T-helper 17 cell (primary cell): ENCODE results near the gene DNAH11. TPM values are rescaled to one million over a fixed set of nuclear protein-coding genes. Genes with fewer than 3 reads are reported as not detected.
"Not testable (repeated sequence)": the region's sequence is repeated elsewhere in the genome, so short reads cannot be mapped to it uniquely, and the experiment has no call there.

ENCODE experiments used
- ATAC-seq: fragments of 150-1000 bp; cut with Tn5 transposase; 2 replicates; pipeline ENCODE4 v1.10.0; 2021; ENCODE audit warnings: mild to moderate bottlenecking, moderate library complexity
- DNase-seq, 3 donors: peaks; one replicate each; pipeline versions ENCODE4 v3.0.0 to v3.0.0-alpha.2; 2020 to 2021
- H3K9me3 ChIP-seq: one replicate; pipeline ENCODE4 v1.7.0; 2013; ENCODE audit warnings: low read length, mild to moderate bottlenecking; ENCODE audit not compliant: control insufficient read depth, poor library complexity, severe bottlenecking
- H3K27ac Mint-ChIP-seq: one replicate; pipeline ENCODE4 v1.8.0; 2022; ENCODE audit warnings: mild to moderate bottlenecking, moderate library complexity, mixed read lengths
- H3K27me3 Mint-ChIP-seq: one replicate; pipeline ENCODE4 v1.8.0; 2022; ENCODE audit warnings: mixed read lengths
- H3K36me3 Mint-ChIP-seq: one replicate; pipeline ENCODE4 v1.8.0; 2022; ENCODE audit warnings: low read depth, mixed read lengths
- H3K4me1 Mint-ChIP-seq: one replicate; pipeline ENCODE4 v1.8.0; 2022; ENCODE audit warnings: mild to moderate bottlenecking, mixed read lengths
- H3K4me3 Mint-ChIP-seq: one replicate; pipeline ENCODE4 v1.8.0; 2022; ENCODE audit warnings: mild to moderate bottlenecking, moderate library complexity, mixed read lengths
- total RNA-seq, 4 donors: library from RNA in 2 of 4; stranded (reverse) in 2 of 4; gene quantifications; one replicate each; pipeline ENCODE4 v1.2.3 and lab custom pipeline; 2022 to 2026

Gene DNAH11
- total RNA-seq, 2 donors from 2014 or later, result 0.05 to 0.97 TPM

DNA sequence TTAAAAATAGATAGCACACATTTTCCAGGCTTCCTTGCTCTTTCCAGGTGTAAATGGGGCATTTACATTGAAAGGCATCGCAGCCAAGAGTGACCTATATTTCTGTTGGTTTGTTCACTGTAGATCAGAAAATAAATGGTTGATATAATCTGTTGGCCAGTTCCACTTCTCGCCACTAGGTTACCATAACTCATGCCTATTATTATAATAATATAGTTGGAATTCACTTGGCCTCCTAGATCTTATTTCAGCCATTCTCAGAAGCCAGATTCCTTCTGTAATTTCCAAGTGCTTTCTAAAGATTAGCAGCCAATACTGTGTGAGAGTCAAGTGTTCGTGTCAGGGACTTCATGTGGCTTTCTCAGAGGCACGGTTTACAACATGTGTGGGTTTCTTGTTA lies 179.5 kb downstream of the DNAH11 start:
- Mint-ChIP-seq H3K27ac (no peak overlapping the region), H3K4me1 (peaks cover 3% of the 10 kb centered on the region), H3K36me3 (no peaks in the 10 kb centered on the region), H3K27me3 (peaks cover 13% of the 10 kb centered on the region), H3K4me3 (no peak overlapping the region)
- ATAC-seq (no peak), DNase-seq (no peak)
- no peaks in the 10 kb centered on the region for H3K9me3 ChIP-seq

DNA sequence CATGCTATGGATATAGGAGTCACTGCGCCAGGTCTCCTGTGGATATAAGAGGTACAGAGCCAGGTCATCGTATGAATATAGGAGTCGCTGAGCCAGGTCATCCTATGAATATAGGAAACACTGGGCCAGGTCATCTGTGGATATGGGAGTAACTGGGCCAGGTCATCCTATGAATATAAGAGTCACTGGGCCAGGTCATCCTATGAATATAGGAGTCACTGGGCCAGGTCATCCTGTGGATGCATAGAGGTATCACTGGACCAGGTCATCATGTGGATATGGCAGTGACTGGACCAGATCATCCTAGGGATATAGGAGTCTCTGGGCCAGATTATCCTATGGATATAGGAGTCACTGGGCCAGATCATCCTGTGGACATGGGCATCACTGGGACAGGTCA lies 181.7 kb downstream of the DNAH11 start:
- ATAC-seq (no peak), DNase-seq (no peak)
- Mint-ChIP-seq H3K4me1 (peaks cover 3% of the 10 kb centered on the region), H3K4me3 (no peak overlapping the region), H3K27ac (no peak overlapping the region), H3K27me3 (peaks cover 13% of the 10 kb centered on the region), H3K36me3 (no peaks in the 10 kb centered on the region)
- no peaks in the 10 kb centered on the region for H3K9me3 ChIP-seq

DNA sequence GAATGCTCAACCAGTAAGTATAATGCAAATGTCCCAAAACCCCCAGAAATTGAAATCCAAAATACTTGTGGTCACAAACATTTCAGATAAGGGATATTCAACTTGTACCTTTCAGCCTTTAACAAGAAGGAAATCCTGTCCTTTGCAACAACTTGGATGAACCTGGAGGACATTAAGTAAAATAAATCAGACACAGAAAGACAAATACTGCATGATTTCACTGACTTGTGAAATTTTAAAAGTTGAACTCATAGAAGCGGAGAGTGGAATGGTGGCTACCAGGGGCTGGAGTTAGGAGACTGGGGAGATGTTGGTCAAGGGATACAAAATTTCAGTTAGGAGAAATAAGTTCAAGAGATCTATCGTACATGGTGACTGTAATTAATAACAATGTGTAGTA lies 187.6 kb downstream of the DNAH11 start:
- no peak overlapping the region for H3K4me3 Mint-ChIP-seq
- no peaks in the 10 kb centered on the region for H3K36me3 Mint-ChIP-seq
- ATAC-seq, result no peak

GRCh38 chr7:21731977-21732376 lies 189.1 kb downstream of the DNAH11 start:
- ATAC-seq (no peak), DNase-seq (no peak)
- no peaks in the 10 kb centered on the region for H3K9me3 ChIP-seq
- no peaks in the 10 kb centered on the region for H3K27me3 Mint-ChIP-seq
- no peaks in the 10 kb centered on the region for H3K36me3 Mint-ChIP-seq
- H3K27ac Mint-ChIP-seq, result no peak overlapping the region
- H3K4me3 Mint-ChIP-seq, result no peak overlapping the region
- H3K4me1 Mint-ChIP-seq, result no peaks in the 10 kb centered on the region

More for the DNA sequence above, 187.6 kb downstream of the DNAH11 start:
- no peaks in the 10 kb centered on the region for H3K9me3 ChIP-seq
- no peak for DNase-seq
- Mint-ChIP-seq H3K27me3 (no peaks in the 10 kb centered on the region), H3K27ac (no peak overlapping the region), H3K4me1 (no peaks in the 10 kb centered on the region)

- H3K36me3 Mint-ChIP-seq, H3K9me3 ChIP-seq, H3K27me3 Mint-ChIP-seq, ATAC-seq, DNase-seq, H3K4me3 Mint-ChIP-seq, H3K4me1 Mint-ChIP-seq, H3K27ac Mint-ChIP-seq: not testable (repeated sequence)
These were observed 190.1 kb downstream of the DNAH11 start for GRCh38 chr7:21732956-21733355.

DNA sequence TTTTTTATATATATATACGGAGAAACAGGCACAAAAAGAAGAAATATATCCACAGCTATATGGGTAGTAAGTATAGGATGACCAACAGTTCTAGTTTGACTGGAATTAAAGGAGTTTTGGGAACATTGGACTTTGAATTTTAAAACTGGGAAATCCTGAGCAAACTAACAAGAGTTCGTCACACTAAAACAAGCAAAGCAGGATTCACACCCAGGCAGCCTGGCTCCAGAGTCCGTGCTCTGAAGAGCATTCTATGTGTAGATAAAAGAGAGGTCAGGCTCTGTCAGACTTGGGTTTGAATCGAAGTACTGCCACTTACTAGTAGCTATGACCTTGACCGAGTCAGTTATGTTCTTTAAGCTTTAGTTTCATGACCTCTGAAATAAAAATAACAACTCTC lies 191.0 kb downstream of the DNAH11 start:
- H3K4me1 Mint-ChIP-seq, result no peaks in the 10 kb centered on the region
- no peak for ATAC-seq
- no peaks in the 10 kb centered on the region for H3K27me3 Mint-ChIP-seq
- H3K27ac Mint-ChIP-seq, result no peak overlapping the region
- H3K4me3 Mint-ChIP-seq, result no peak overlapping the region
- no peaks in the 10 kb centered on the region for H3K36me3 Mint-ChIP-seq
- no peaks in the 10 kb centered on the region for H3K9me3 ChIP-seq
- DNase-seq, result no peak

DNA sequence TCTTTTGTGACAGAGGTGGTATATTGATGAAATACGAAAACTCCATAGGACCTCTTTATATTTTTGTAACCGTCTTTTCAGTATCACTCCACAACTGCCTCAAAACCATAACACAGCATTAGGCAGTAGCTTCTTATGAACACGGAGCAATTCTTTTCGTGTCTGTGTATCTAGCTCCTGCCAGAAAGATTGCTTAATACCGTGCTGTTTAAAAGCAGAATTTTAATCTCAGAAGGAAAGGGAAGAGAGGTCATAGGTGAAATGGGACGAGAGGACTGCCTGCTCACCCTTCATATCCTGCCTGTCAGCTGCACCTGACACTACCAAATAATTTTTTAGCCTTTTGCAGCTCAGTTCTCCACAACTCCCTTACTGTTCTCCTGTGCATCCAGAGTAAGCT lies 200.7 kb downstream of the DNAH11 start:
- no peaks in the 10 kb centered on the region for H3K9me3 ChIP-seq
- H3K27me3 Mint-ChIP-seq, result peaks cover 11% of the 10 kb centered on the region
- DNase-seq (no peak), ATAC-seq (no peak)
- H3K4me3 Mint-ChIP-seq, result no peak overlapping the region
- no peaks in the 10 kb centered on the region for H3K36me3 Mint-ChIP-seq
- no peaks in the 10 kb centered on the region for H3K4me1 Mint-ChIP-seq
- no peak overlapping the region for H3K27ac Mint-ChIP-seq

GRCh38 chr7:21746949-21747348 lies 204.1 kb downstream of the DNAH11 start:
- Mint-ChIP-seq H3K4me1 (no peaks in the 10 kb centered on the region), H3K36me3 (no peaks in the 10 kb centered on the region), H3K4me3 (no peak overlapping the region), H3K27me3 (peaks cover 4% of the 10 kb centered on the region), H3K27ac (no peak overlapping the region)
- DNase-seq (no peak), ATAC-seq (no peak)
- H3K9me3 ChIP-seq, result no peaks in the 10 kb centered on the region

- Mint-ChIP-seq H3K4me1 (no peaks in the 10 kb centered on the region), H3K36me3 (no peaks in the 10 kb centered on the region), H3K4me3 (no peak overlapping the region), H3K27ac (no peak overlapping the region), H3K27me3 (no peaks in the 10 kb centered on the region)
- no peaks in the 10 kb centered on the region for H3K9me3 ChIP-seq
- DNase-seq, result no peak
- no peak for ATAC-seq
These were observed 205.0 kb downstream of the DNAH11 start for GRCh38 chr7:21747806-21748205.

- H3K27ac Mint-ChIP-seq, result no peak overlapping the region
- no peaks in the 10 kb centered on the region for H3K36me3 Mint-ChIP-seq
- H3K4me1 Mint-ChIP-seq, result no peaks in the 10 kb centered on the region
These were observed 206.5 kb downstream of the DNAH11 start for GRCh38 chr7:21749378-21749777.

DNA sequence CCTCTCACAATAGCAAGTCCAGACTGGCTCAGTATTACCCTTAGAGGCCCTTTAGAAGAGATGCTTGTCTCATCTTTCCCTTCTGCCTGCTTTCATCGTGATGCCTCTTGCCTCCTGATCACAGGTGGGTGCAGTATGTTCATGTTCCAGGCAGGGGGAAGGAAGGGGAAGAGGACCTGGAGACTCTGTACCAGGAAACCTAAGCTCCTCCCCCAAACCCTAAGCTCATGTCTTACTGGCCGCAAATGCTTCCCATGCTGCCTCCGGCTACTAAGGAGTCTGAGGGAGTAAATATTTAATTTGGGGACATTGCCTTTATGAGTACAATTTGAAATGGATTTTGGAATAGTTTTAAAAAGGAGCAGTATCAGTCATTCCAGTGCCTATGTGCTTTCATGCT lies 210.2 kb downstream of the DNAH11 start:
- Mint-ChIP-seq H3K27me3 (peaks cover 30% of the 10 kb centered on the region), H3K4me3 (no peak overlapping the region), H3K4me1 (no peaks in the 10 kb centered on the region), H3K27ac (no peak overlapping the region), H3K36me3 (no peaks in the 10 kb centered on the region)
- H3K9me3 ChIP-seq, result no peaks in the 10 kb centered on the region
- DNase-seq (no peak), ATAC-seq (no peak)

More at GRCh38 chr7:21749378-21749777, 206.5 kb downstream of the DNAH11 start:
- H3K4me3 Mint-ChIP-seq, result no peak overlapping the region
- DNase-seq (no peak), ATAC-seq (no peak)
- H3K9me3 ChIP-seq, result no peaks in the 10 kb centered on the region
- H3K27me3 Mint-ChIP-seq, result peaks cover 7% of the 10 kb centered on the region

- no peaks in the 10 kb centered on the region for H3K36me3 Mint-ChIP-seq
- H3K9me3 ChIP-seq, result no peaks in the 10 kb centered on the region
- ATAC-seq, result no peak
- no peak for DNase-seq
- H3K27ac Mint-ChIP-seq, result no peak overlapping the region
- H3K4me1 Mint-ChIP-seq, result peaks cover 3% of the 10 kb centered on the region
- H3K27me3 Mint-ChIP-seq, result peaks cover 44% of the 10 kb centered on the region
- H3K4me3 Mint-ChIP-seq, result no peak overlapping the region
These were observed 212.1 kb downstream of the DNAH11 start for GRCh38 chr7:21754963-21755362.

DNA sequence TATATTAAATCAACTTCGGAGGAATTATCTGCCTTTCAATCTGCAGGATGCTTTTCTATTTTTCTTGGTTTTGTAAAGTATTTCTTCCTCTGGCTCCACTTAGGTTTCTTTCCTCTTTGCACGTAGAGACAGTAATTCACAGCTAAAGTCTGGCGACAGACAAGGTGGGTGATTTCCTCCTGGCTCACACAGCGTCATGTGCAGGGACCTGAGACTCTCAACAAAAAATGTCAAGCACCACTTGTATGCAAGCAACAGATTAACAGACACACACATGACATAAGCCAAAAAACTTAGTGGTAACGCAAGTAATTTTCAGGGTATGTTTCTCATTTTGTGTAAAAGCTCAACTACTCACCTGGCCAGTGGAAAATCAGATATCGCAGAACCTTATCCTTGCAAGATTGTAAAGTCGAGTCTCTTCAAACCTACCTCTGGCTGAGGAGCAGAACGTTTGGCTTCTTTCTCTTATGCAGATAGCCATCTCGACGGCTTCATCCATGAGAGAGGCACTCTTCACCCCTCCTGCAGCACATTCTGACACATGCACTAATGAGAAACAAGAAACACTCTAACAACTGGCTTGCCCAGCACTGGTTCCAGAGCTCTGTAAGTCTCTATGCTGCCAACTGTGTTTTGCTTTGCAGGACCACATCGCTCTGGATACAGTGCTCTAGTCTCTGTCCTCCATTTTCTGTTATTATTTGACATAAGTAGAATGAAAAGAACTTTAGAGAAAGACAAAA lies 214.9 kb downstream of the DNAH11 start:
- Mint-ChIP-seq H3K27ac (no peak overlapping the region), H3K4me1 (peaks cover 3% of the 10 kb centered on the region), H3K27me3 (peaks cover 50% of the 10 kb centered on the region), H3K36me3 (no peaks in the 10 kb centered on the region), H3K4me3 (no peak overlapping the region)
- H3K9me3 ChIP-seq, result no peaks in the 10 kb centered on the region
- no peak for DNase-seq
- ATAC-seq, result no peak

- H3K36me3 Mint-ChIP-seq, result no peaks in the 10 kb centered on the region
- H3K9me3 ChIP-seq, result no peaks in the 10 kb centered on the region
- no peak overlapping the region for H3K4me3 Mint-ChIP-seq
- no peak for ATAC-seq
- no peak for DNase-seq
- H3K4me1 Mint-ChIP-seq, result peaks cover 3% of the 10 kb centered on the region
- peaks cover 49% of the 10 kb centered on the region for H3K27me3 Mint-ChIP-seq
- H3K27ac Mint-ChIP-seq, result no peak overlapping the region
These were observed 215.4 kb downstream of the DNAH11 start for GRCh38 chr7:21758286-21758685.
